Measurements from ENCODE around the gene GLB1L2.

GRCh38 chr11:134312807-134313206 is 19.0 kb upstream of the GLB1L2 start:
- TF ChIP-seq POLR2A (IDR thresholded peaks at IDR 0.05; ENCODE audit: low read length): no peak
- no peak for TF ChIP-seq GATA1 (IDR thresholded peaks at IDR 0.05; ENCODE audit: low read depth, low read length)
